GM18867 (cell line): ENCODE results near the gene DNAJA3.

Experiments used
- ATAC-seq: cut with Tn5 transposase; IDR thresholded peaks from one replicate; pipeline ENCODE4 v1.9.1; 2021; ENCODE audit warnings: mild to moderate bottlenecking, moderate library complexity; ENCODE audit not compliant: unreplicated experiment

Gene DNAJA3

GRCh38 chr16:4425378-4426020 is at the start of gene DNAJA3:
DNAJA3 (plus strand) TSS chr16:4425868; CDS start chr16:4425882, 14 bp downstream.
- peak; percentile 88 for ATAC-seq

GRCh38 chr16:4376126-4376892 is 49.4 kb upstream of the DNAJA3 start:
- ATAC-seq, result no peak

GRCh38 chr16:4376893-4377572 is 48.6 kb upstream of the DNAJA3 start:
- ATAC-seq, result no peak

- ATAC-seq, result no peak
Measured at GRCh38 chr16:4377573-4378154, 48.0 kb upstream of the DNAJA3 start.

GRCh38 chr16:4378161-4378666 is 47.5 kb upstream of the DNAJA3 start:
- no peak for ATAC-seq

- ATAC-seq, result no peak
Measured at GRCh38 chr16:4378999-4379690, 46.5 kb upstream of the DNAJA3 start.

- ATAC-seq, result no peak
Measured at GRCh38 chr16:4380119-4381063, 45.3 kb upstream of the DNAJA3 start.

- ATAC-seq, result no peak
Measured at GRCh38 chr16:4381072-4381934, 44.4 kb upstream of the DNAJA3 start.

GRCh38 chr16:4381935-4382794 is 43.5 kb upstream of the DNAJA3 start:
- ATAC-seq, result no peak

GRCh38 chr16:4382795-4383357 is 42.8 kb upstream of the DNAJA3 start:
- no peak for ATAC-seq

GRCh38 chr16:4383591-4384444 is 41.9 kb upstream of the DNAJA3 start:
- ATAC-seq, result no peak

- no peak for ATAC-seq
Measured at GRCh38 chr16:4384509-4384942, 41.1 kb upstream of the DNAJA3 start.

- no peak for ATAC-seq
Measured at GRCh38 chr16:4385066-4385788, 40.4 kb upstream of the DNAJA3 start.

GRCh38 chr16:4385789-4386450 is 39.7 kb upstream of the DNAJA3 start:
- ATAC-seq, result no peak

- ATAC-seq, result no peak
Measured at GRCh38 chr16:4386451-4386805, 39.2 kb upstream of the DNAJA3 start.
